ENCODE measurements around the gene RNF26. TPM values are rescaled to one million over a fixed set of nuclear protein-coding genes. Genes with fewer than 3 reads are reported as not detected.
A peak's percentile ranks its signal among the peaks of the same experiment; 100 is the strongest.

The RNF26 gene
- total and polyA plus RNA-seq, 2 of the 13 experiments (the other 11 are each of a cell fraction or from before 2014, with no cell fraction given), result 11.9 to 26.3 TPM

GRCh38 chr11:119381181-119381988 lies 47.1 kb downstream of the RNF26 start, which contains the start of gene USP2 (continued):
- TF ChIP-seq ZNF296 (CRISPR knock-in tag; conservative IDR thresholded peaks at IDR 0.05), result peak; percentile 30; the same call in 1 of the 2 replicates
- 0 out of 2 replicates have a peak, but pooled peaks have one; percentile 28 for TF ChIP-seq ZNF619 (CRISPR knock-in tag; IDR thresholded peaks at IDR 0.05)
- TF ChIP-seq, protein P1, sequence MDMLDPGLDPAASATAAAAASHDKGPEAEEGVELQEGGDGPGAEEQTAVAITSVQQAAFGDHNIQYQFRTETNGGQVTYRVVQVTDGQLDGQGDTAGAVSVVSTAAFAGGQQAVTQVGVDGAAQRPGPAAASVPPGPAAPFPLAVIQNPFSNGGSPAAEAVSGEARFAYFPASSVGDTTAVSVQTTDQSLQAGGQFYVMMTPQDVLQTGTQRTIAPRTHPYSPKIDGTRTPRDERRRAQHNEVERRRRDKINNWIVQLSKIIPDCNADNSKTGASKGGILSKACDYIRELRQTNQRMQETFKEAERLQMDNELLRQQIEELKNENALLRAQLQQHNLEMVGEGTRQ (IDR thresholded peaks at IDR 0.05; ENCODE audit: low read depth, low read length), result peak; percentile 64
- TF ChIP-seq, protein P1 (CRISPR knock-in tag; IDR thresholded peaks at IDR 0.05; ENCODE audit: borderline replicate concordance), result peak; percentile 60; the same call in 1 of the 2 replicates
- TF ChIP-seq ZNF678 (CRISPR knock-in tag; IDR thresholded peaks at IDR 0.05), result no peak
- no peak for TF ChIP-seq SSRP1 (CRISPR knock-in tag; IDR thresholded peaks at IDR 0.05)
- no peak for TF ChIP-seq ZNF550 (CRISPR knock-in tag; IDR thresholded peaks at IDR 0.05; ENCODE audit: borderline replicate concordance)
- no peak for TF ChIP-seq WIZ (CRISPR knock-in tag; IDR thresholded peaks at IDR 0.05)
- no peak for TF ChIP-seq ZNF383 (CRISPR knock-in tag; IDR thresholded peaks at IDR 0.05; ENCODE audit: borderline replicate concordance)
- peak; percentile 89 for TF ChIP-seq HIVEP1 (CRISPR knock-in tag; IDR thresholded peaks at IDR 0.05)
- peak in 1 of 2 experiments; percentile 17; a peak in 1 of 4 replicates for TF ChIP-seq EP300 (IDR thresholded peaks at IDR 0.05; ENCODE audit: low read depth in 2 of 2, low read length in 2 of 2)
- peak; percentile 46; the same call in 1 of the 2 replicates for TF ChIP-seq EP300 (CRISPR knock-in tag; IDR thresholded peaks at IDR 0.05; ENCODE audit: borderline replicate concordance)
- TF ChIP-seq ZBTB21 (CRISPR knock-in tag; IDR thresholded peaks at IDR 0.05), result peak; percentile 93
- TF ChIP-seq XRCC5 (optimal IDR thresholded peaks at IDR 0.05; ENCODE audit: low read length), result peak; percentile 97
- TF ChIP-seq, protein P2, sequence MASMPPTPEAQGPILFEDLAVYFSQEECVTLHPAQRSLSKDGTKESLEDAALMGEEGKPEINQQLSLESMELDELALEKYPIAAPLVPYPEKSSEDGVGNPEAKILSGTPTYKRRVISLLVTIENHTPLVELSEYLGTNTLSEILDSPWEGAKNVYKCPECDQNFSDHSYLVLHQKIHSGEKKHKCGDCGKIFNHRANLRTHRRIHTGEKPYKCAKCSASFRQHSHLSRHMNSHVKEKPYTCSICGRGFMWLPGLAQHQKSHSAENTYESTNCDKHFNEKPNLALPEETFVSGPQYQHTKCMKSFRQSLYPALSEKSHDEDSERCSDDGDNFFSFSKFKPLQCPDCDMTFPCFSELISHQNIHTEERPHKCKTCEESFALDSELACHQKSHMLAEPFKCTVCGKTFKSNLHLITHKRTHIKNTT (CRISPR knock-in tag; IDR thresholded peaks at IDR 0.05), result no peak
- no peak for TF ChIP-seq FOXM1 (CRISPR knock-in tag; IDR thresholded peaks at IDR 0.05)
- peak; percentile 70 for TF ChIP-seq RXRB (CRISPR knock-in tag; IDR thresholded peaks at IDR 0.05; ENCODE audit: borderline replicate concordance)
- peak; percentile 100 for TF ChIP-seq MXD4 (CRISPR knock-in tag; IDR thresholded peaks at IDR 0.05)
- no peak for TF ChIP-seq NFE2L2 (IDR thresholded peaks at IDR 0.05; ENCODE audit: low read length)
- TF ChIP-seq TBX2 (CRISPR knock-in tag; IDR thresholded peaks at IDR 0.05; ENCODE audit: borderline replicate concordance), result peak; percentile 84; the same call in 1 of the 2 replicates
- peak; percentile 90; the same call in 1 of the 2 replicates for TF ChIP-seq ZNF205 (CRISPR knock-in tag; IDR thresholded peaks at IDR 0.05)
- TF ChIP-seq, protein P3, sequence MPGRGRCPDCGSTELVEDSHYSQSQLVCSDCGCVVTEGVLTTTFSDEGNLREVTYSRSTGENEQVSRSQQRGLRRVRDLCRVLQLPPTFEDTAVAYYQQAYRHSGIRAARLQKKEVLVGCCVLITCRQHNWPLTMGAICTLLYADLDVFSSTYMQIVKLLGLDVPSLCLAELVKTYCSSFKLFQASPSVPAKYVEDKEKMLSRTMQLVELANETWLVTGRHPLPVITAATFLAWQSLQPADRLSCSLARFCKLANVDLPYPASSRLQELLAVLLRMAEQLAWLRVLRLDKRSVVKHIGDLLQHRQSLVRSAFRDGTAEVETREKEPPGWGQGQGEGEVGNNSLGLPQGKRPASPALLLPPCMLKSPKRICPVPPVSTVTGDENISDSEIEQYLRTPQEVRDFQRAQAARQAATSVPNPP (CRISPR knock-in tag; IDR thresholded peaks at IDR 0.05), result peak; percentile 72; the same call in 1 of the 2 replicates
- TF ChIP-seq MED1 (CRISPR knock-in tag; IDR thresholded peaks at IDR 0.05), result peak; percentile 57; the same call in 1 of the 2 replicates
- TF ChIP-seq ZNF780A (CRISPR knock-in tag; IDR thresholded peaks at IDR 0.05), result no peak
- TF ChIP-seq, protein P4, sequence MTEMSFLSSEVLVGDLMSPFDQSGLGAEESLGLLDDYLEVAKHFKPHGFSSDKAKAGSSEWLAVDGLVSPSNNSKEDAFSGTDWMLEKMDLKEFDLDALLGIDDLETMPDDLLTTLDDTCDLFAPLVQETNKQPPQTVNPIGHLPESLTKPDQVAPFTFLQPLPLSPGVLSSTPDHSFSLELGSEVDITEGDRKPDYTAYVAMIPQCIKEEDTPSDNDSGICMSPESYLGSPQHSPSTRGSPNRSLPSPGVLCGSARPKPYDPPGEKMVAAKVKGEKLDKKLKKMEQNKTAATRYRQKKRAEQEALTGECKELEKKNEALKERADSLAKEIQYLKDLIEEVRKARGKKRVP (CRISPR knock-in tag; IDR thresholded peaks at IDR 0.05), result peak in 1 of 2 experiments; percentile 75; a peak in 1 of 4 replicates
- peak; percentile 58; the same call in 1 of the 2 replicates for TF ChIP-seq ZNF317 (CRISPR knock-in tag; IDR thresholded peaks at IDR 0.05)
